Measurements from ENCODE around the gene LASP1.
"Not testable (repeated sequence)": the region's sequence is repeated elsewhere in the genome, so short reads cannot be mapped to it uniquely, and the experiment has no call there.

Gene LASP1

GRCh38 chr17:38939987-38940386 is 70.1 kb downstream of the LASP1 start:
- DNase-seq (ENCODE audit: low spot score) = no peak

DNA sequence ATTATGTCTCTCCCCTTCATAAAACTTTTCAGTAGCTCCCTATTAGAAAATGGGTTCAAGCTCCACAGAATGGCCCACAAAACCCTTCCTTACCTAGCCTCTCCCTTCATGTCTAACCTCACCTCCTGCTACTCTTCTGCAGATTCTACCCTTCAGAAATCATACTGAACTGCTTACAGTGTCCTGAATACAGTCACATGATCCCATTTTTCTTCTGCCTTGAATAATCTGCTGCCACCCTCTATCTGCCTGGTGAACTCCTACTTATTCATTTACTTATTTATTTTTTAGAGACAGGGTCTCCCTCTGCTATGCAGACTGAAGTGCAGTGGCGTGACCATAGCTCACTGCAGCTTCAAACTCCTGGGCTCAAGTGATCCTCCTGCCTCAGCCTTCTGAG is 70.5 kb downstream of the LASP1 start:
- DNase-seq (ENCODE audit: low spot score) = no peak

DNA sequence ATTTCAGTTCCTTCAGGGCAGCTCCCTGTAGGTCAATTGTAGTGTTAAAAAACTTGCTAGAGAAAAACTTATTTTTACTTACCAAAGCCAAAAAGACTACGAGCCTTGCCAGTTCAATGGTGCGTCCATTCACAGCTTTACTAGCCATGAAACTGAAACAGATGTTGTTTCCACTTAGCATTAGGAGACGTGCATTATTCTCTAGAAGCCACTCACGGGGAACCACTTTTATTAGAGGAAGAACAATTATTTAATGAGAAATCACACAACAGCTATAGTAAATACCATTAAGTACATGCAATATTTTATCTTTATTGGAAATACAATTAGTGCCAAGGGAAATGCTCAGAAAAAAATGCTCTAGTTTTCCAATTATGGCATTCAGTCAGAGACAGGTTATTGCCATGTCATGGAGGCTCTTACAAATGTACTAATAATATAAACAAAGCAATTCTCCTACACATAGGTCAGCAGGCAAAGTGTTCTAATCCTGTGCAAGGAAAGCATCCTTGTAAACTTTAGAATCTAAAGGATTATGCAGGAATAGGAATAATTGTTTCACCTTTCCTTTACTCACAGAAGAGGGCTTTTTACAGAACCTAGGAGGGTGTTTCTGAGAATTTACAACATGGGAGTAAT is 73.0 kb downstream of the LASP1 start:
- DNase-seq (ENCODE audit: low spot score) = no peak

DNA sequence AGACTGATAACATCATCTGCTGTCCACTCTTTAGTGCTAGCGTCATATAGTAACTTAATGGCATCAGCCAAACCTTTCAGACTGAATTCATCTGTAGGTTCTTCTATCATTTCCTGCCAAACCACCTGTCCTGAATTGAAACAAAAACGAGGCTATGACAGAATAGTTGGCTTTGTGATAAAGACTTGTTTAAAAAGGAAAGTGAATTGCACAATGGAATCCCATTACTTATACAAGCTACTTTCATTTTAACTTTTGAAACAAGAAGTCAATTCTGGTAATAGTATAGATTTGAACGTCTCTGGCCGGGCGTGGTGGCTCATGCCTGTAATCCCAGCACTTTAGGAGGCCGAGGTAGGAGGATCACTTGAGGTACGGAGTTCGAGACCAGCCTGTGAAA is 73.7 kb downstream of the LASP1 start:
- no peak for DNase-seq (ENCODE audit: low spot score)

DNA sequence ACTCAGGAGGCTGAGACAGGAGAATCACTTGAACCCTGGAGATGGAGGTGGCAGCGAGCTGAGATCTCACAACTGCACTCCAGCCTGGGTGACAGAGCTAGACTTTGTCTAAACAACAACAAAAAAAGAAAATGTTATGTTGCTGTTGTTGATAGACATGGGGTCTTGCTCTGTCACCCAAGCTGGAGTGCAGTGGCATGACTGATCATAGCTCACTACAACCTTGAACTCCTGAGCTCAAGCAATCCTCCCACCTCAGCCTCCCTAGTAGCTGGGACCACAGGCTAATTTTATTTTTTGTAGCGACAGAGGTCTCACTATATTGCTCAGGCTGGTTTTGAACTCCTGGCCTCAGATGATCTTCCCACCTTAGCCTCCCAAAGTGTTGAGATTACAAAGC is 77.3 kb downstream of the LASP1 start:
- DNase-seq (ENCODE audit: low spot score) = no peak

- DNase-seq (ENCODE audit: low spot score) = not testable (repeated sequence)
Measured at GRCh38 chr17:38953800-38954199, 83.9 kb downstream of the LASP1 start.

DNA sequence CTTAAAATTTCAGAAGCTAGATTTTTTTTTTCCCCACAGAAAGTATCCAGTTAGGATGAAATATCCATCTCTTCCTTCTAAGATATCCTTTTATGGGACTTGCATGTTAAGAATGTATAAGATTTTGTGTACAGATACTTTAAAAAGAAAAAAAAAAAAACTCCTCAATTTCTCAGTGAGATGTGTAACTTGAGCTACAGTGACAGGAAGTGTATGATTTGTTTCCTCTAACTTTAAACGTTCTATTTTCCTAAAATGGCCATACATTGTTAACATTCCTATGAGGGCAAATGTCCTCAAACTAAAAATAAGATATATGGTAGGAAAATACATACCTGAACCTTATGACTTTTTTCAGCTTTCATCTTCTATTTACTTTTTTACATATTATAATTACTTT is 88.5 kb downstream of the LASP1 start:
- DNase-seq (ENCODE audit: low spot score) = no peak

GRCh38 chr17:38958756-38959155 is 88.9 kb downstream of the LASP1 start:
- no peak for DNase-seq (ENCODE audit: low spot score)

DNA sequence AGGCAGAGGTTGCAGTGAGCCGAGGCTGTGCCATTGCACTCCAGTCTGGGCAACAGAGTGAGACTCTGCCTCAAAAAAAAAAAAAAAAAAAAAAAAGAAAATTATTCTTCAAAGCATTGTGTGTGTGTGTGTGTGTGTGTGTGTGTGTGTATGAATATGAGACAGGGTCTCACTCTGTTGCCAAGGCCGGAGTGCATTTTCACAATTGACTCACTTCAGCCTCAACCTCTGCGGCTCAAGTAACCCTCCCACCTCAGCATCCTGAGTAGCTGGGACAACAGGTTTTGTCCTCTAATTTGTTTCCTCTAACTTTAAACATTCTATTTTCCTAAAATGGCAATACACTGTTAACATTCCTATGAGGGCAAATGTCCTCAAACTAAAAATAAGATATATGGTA is 89.7 kb downstream of the LASP1 start:
- no peak for DNase-seq (ENCODE audit: low spot score)

GRCh38 chr17:38960402-38960801 is 90.5 kb downstream of the LASP1 start:
- DNase-seq (ENCODE audit: low spot score) = no peak

DNA sequence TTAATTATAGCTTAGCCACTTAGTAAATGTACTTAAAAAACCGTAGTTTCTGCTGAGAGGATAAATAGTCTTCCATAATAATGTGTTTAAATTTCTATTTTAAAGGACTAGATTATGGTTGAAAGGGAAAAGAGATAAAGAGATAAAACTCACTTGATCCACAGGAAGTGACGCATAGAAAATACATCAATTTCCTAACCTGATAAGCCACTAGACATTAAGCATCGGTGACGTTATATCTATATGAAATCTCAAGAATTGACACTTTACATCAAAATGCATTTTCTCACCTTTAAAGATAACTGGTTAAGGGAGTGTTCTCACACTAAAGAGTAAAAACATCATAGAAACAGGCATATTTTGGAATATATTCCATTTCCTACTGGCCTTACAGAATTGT is 91.6 kb downstream of the LASP1 start:
- DNase-seq (ENCODE audit: low spot score) = no peak

DNA sequence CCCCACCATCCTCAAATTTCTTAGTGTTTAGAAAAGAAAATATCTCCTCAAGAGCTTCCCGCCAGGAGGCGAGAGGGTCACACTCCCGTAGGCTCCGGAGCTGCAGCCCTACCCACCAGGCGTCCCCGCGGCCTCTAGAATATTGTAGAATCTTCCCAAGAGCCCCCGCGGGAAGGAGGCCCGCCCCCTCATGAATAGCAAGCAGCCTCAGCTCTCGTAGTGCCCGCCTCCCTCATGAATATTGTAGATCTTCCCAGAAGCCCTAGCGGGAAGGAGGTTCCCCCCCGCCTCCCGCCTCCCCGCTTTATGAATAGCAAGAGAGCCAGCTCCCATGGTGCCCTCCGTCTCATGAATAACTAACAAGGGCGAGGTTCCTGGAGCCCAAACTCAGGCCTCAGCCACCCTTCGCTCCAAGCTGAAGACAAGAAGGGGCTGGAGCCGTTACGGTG is 97.5 kb downstream of the LASP1 start, which contains the start of gene FBXO47:
Gene FBXO47, minus strand, starts transcription at position 114 of the 449 bp plus-strand sequence. CDS start 4,378 bp downstream, outside the sequence.
- peak; percentile 69 for DNase-seq (ENCODE audit: low spot score)

DNA sequence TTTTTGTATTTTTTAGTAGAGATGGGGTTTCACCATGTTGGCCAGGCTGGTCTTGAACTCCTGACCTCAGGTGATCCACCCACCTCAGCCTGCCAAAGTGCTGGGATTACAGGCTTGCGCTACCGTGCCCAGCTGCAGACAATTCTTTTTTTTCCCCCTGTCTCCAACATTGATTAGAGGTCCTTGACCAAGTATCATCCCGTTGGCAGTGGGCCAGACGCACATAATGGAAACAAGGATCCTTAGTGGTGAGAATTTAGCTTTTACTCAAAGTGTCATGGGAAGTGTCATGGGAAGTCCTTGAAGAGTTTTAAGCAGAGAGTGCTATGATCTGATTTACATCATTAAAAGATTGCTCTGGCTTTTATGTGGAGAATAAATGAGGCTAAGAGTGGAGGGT is 99.4 kb downstream of the LASP1 start:
- no peak for DNase-seq (ENCODE audit: low spot score)

DNA sequence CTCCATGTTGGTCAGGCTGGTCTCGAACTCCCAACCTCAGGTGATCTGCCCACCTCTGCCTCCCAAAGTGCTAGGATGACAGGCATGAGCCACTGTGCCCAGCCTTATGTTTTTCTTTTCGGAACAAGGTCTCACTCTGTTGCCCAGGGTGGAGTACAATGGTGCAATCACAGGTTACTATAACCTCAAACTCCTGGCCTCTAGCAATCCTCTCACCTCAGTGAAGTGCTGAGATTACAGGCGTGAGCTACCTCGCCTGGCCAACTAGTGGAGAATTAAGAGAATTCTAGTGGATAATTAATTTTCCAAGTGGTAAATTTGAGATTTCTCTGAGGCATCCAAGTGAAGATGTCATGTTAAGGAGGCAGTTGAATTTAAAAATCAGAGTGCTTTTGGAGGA is 100.3 kb downstream of the LASP1 start:
- DNase-seq (ENCODE audit: low spot score) = no peak

- no peak for DNase-seq (ENCODE audit: low spot score)
Measured at GRCh38 chr17:38970804-38971203, 100.9 kb downstream of the LASP1 start.
